Testis (tissue), 2 donors: Measurements from ENCODE around the gene TSPAN12.

Experiments
- POLR2A ChIP-seq: fragments of 450-650 bp; IDR thresholded peaks from one replicate; pipeline ENCODE4 v1.6.1; 2017; ENCODE audit warnings: antibody characterized with exemption, mild to moderate bottlenecking, moderate library complexity
- TF ChIP-seq, protein P1 (sequence below), 3 experiments: fragments of 450-650 bp in 2 of 3; fragments of 200-600 bp in 1 of 3; sonication (generic) in 1 of 3; IDR thresholded peaks; one replicate each; pipeline ENCODE4 v1.5.1; 2016 to 2019; ENCODE audit warnings: antibody characterized with exemption in 3 of 3, mild to moderate bottlenecking in 2 of 3, moderate library complexity in 1 of 3

GRCh38 chr7:120877701-120878100, 19.8 kb upstream of the TSPAN12 start:
- TF ChIP-seq POLR2A, result no peak
- TF ChIP-seq, protein P1, sequence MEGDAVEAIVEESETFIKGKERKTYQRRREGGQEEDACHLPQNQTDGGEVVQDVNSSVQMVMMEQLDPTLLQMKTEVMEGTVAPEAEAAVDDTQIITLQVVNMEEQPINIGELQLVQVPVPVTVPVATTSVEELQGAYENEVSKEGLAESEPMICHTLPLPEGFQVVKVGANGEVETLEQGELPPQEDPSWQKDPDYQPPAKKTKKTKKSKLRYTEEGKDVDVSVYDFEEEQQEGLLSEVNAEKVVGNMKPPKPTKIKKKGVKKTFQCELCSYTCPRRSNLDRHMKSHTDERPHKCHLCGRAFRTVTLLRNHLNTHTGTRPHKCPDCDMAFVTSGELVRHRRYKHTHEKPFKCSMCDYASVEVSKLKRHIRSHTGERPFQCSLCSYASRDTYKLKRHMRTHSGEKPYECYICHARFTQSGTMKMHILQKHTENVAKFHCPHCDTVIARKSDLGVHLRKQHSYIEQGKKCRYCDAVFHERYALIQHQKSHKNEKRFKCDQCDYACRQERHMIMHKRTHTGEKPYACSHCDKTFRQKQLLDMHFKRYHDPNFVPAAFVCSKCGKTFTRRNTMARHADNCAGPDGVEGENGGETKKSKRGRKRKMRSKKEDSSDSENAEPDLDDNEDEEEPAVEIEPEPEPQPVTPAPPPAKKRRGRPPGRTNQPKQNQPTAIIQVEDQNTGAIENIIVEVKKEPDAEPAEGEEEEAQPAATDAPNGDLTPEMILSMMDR (IDR thresholded peaks at IDR 0.05), result no peak
